LoVo (cell line): ENCODE results near the gene LMX1B.

Experiments
- DNase-seq: peaks from one replicate; pipeline ENCODE4 v3.0.0-alpha.2; 2016; ENCODE audit warnings: low spot score

Gene LMX1B

GRCh38 chr9:126677188-126678084 is 63.7 kb downstream of the LMX1B start:
- DNase-seq: no peak

DNA sequence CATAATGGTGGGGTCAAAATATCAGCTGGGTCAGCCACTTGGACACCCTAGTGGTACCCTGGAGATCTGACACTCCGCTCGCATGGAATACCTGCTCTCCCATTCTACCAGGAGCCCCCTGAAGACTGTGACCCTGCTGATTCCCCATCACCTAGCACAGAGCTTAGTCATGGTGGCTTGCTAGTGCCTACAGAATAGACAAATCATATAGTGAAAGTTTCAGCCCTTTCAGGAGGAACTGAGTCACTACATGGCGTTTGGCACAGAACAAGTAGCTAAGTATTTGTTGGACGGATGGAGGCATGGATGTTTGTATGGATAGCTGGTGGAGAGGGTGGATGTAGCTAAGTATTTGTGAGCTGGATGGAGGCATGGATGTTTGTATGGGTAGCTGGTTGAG is 65.3 kb downstream of the LMX1B start:
- DNase-seq: no peak

- DNase-seq: no peak
Observed at GRCh38 chr9:126681336-126681735, 67.6 kb downstream of the LMX1B start.

DNA sequence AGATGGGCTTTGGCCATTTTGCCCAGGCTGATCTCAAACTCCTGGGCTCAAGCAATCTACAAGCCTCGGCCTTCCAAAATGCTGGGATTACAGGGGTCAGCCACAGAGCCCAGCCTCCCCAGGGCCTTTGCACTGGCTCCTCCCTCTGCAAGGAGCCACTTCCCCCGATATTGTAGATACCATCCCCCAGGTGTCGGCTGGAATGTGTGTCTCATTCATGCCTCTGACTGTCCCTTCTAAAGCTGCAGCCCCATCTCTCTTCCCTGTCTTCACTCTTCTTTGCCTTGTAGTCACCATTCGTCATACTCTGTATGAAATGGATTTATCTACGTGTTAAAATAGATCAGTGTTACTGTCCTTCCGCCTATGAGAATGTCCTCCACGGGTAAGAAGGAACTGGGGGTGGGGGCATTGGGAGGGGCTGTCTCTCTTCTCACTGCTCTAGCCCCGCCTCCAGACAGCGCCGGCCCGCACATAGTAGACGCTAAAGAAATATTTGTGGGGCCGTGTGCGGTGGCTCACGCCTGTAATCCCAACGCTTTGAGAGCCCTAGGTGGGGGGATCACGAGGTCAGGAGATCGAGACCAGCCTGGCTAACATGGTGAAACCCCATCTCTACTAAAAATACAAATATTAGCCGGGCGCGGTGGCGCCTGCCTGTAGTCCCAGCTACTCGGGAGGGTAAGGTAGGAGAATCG is 68.5 kb downstream of the LMX1B start:
- no peak for DNase-seq

DNA sequence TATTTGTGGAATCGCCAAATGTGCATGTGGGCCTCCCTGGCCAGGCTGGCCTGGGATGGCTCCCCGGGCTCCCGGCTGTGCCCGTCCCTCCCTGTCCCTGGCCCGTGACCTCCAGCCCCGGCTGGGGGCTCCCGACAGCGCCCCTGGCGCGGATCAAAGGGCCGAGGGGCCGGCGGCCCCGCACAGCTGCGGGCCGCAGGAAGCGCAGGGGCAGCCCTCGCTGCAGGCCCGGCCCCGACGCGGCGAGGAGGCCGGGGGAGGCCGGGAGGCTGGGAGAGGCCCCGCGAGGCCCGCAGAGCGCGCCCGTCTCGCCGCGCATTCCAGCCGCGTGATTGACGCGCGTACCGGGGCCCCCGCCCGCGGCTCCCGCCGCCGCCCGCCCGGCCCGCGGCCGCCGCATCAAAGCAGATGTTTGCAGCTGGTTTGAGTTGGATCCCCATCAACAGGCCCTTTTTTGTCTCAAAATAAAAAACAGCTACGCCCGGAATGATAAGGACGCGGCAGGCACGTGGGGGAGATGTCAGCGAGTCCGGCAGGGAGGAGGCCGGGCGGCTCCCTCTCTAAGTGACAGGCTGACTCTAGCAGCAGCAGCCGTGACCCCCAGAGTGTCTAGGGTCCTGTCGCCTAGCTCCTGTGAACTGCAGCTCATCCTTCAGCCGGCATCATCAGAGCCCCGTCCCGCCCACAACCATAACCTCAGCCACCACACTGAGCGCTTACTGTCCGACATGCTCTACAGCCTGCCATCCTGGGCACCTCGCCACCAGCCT is 69.4 kb downstream of the LMX1B start:
- no peak for DNase-seq

DNA sequence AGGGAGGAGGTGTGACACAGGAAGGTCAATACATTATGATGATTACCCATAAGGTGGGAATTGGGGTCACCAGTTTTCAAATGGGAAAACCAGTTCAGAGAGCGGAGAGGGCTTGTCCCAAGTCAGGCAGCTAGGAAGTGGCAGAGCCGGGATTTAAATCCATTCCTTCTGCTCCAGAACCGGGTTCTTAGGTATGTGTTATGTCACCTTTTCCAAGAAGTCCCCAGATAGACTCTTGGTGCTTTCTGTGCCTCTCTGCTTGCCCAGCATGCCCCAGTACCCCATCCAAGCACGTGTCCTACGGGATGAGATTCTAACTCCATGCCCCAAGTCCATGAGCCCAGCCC is 69.9 kb downstream of the LMX1B start:
- no peak for DNase-seq

DNA sequence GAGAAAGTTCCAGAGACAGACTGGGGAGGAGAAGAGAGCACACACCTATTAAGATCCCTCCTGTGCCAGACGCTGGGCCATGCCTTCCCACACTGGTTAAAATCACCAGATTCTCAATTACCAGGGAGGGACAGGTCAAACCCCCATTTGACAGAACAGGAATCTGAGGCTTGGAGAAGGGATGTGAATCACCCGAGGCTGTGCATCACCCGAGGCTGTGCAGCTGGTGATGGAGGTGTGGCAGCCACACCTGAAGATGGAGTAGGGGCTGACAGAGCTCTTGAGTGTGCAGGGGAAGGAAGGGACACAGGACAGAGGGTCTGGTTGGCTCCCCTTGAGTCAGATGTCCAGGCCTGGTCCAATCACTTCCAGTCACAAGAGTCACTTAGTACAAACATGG is 70.6 kb downstream of the LMX1B start:
- DNase-seq: no peak

- no peak for DNase-seq
Observed at GRCh38 chr9:126684965-126685465, 71.3 kb downstream of the LMX1B start.

- no peak for DNase-seq
Observed at GRCh38 chr9:126687930-126688461, 74.3 kb downstream of the LMX1B start.

DNA sequence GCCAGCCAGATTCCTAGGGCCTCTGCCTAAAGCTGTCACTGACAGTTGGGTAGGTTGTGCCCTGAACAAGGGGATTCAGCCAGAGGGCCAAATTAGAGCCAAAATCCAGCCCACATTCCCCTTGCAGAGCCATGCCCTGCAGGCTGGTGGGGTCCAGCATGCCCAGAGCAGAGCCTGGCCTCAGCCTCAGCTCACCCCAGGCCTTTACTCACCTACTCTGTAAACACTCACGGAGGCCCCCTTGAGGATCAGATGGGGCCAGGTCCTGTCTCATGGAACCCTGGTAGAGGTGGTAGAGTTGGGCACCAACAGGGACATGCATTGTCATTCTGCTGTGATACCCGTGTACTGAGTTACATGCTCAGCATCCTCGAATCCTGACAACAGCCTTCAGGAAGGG is 74.9 kb downstream of the LMX1B start:
- DNase-seq: no peak

GRCh38 chr9:126689027-126689825 is 75.5 kb downstream of the LMX1B start:
- DNase-seq: no peak

DNA sequence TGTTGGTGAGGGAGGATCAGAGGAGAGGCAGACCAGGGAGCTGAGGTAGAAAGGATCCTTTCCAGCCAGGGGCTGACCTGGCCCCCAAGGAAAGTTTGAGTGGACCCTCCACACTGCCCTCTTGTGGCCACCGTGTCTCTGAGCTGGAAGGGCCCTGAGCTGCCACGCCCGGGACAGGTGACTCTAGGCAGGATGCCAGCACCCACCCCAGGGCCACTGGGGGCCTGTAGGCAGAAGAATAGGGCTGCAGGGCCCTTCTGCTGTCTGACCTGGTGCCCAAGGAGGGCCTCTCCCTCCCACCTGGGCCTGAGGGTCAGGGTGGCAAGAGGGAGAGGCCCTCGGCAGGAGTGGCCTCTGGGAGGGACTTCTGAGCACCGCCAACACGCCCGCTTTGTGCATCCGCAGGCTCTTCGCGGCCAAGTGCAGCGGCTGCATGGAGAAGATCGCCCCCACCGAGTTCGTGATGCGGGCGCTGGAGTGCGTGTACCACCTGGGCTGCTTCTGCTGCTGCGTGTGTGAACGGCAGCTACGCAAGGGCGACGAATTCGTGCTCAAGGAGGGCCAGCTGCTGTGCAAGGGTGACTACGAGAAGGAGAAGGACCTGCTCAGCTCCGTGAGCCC is 76.8 kb downstream of the LMX1B start:
- DNase-seq: peak; percentile 26

- DNase-seq: no peak
Observed at GRCh38 chr9:126692041-126692758, 78.5 kb downstream of the LMX1B start.

- no peak for DNase-seq
Observed at GRCh38 chr9:126692759-126693427, 79.2 kb downstream of the LMX1B start.

GRCh38 chr9:126693428-126693944 is 79.8 kb downstream of the LMX1B start:
- DNase-seq: no peak

DNA sequence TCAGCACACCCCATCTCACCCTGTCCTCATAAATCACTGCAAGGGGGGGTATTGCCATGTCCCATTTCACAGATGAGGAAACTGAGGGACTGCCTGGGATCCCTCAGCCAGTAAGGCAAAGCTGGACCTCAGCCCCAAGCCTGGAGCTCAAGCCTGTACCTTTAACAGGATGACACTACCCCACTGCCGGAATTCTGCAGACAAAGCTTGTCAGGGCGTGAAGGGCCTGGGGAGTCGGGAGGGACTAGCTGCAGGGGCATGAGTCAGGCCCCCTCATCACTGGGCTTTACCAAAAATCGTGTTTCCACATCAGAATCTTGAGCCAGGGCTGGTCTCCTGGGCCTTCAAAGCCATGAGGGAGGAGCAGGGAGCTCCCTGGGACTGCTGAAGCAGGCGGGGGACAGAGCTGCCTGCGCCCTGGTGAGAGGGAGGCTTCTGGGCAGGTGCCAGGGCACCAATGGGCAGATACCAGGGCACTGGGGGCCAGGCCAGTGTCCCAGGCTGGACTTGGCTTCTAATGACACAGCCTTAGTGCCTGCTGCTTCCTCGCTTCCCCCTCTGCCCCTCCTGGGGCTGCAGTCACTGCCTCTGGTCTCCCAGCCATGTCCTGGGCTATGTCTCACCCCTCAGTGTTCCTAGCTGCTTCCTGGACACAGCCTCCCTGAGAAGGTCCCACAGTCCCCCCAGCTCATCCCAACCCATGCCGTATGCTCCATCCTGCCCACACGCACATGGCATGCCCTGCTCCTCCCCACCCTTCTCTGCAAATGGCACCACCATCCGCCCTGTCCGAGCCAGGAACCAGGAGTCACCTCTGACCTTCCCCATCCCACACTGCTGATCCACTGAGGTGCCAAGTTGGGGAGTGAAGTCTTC is 80.7 kb downstream of the LMX1B start:
- no peak for DNase-seq

- DNase-seq: no peak
Observed at GRCh38 chr9:126695186-126695585, 81.5 kb downstream of the LMX1B start.

DNA sequence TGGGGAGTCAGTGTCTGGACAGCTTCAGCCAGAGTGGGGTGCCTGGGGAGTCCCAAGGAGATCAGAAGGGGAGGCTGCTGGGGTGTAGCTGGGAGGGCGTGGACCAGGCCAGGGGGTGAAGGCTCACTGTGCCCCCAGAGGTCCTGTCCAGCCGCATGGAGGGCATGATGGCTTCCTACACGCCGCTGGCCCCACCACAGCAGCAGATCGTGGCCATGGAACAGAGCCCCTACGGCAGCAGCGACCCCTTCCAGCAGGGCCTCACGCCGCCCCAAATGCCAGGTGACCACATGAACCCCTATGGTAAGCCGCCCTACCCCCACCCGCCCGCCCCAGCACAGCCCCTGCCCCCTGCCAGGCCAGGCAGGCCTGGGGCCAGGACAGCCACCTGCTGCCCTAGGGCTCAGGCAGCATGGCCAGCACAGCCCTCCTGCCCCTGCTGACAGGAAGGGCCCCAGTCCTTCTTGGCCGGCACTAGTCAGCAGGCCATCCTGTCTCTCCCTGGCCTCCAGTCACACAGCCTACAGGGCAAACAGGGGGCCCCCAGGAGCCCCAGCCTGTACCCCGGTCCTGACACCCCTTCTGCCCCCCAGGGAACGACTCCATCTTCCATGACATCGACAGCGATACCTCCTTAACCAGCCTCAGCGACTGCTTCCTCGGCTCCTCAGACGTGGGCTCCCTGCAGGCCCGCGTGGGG is 82.1 kb downstream of the LMX1B start:
- no peak for DNase-seq
